IPS-11a (cell line): Measurements from ENCODE around the gene MCRIP1.

Source experiments
- H3K4me3 ChIP-seq: one replicate; pipeline ENCODE4 v1.5.1; 2013; ENCODE audit warnings: low read depth, low read length, control low read depth

The MCRIP1 gene, protein sequence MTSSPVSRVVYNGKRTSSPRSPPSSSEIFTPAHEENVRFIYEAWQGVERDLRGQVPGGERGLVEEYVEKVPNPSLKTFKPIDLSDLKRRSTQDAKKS

GRCh38 chr17:81833160-81833920 is at the start of gene MCRIP1:
Gene MCRIP1 (minus strand): TSS chr17:81833291. CDS start chr17:81824506, 8,785 bp downstream.
- H3K4me3 ChIP-seq = peak within 1 kb of the TSS; percentile 72

DNA sequence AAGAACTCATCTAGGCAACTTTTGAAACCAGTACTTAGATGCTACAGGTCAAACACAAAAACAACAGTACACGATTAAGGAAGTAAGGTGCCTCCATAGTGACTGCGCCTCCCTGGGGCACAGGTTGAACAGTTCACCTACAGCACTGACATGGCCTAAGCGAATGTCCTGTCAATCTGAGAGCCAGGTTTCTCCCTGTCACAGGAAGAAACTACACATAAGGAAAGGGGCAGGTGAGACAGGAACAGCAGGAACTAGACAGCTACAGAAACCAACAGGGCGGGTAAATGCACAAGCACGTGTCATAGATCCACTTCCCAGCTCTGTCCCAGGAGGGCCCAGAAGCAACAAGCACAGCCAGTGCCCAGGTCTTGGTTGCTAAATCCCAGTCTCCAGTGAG is 46.0 kb upstream of the MCRIP1 start:
- H3K4me3 ChIP-seq = no peak overlapping the region

DNA sequence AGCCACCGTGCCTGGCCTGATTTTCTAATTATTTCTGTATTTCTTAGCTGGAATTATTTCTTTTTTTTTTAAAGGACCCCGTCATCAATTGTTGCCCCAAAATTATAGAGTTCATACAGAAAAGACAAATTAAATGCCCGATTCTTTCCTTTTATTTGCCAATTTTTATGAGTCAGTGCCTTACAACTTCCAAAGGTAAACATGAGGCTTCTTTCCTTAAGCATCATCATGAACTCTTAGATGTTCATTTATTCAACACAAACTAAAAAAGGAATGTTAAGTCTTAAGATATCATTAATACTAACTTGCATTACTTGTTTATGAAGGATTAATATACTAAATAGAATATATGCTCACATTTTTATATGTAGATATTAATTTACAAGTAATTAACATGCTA is 45.2 kb upstream of the MCRIP1 start:
- H3K4me3 ChIP-seq = no peak overlapping the region

DNA sequence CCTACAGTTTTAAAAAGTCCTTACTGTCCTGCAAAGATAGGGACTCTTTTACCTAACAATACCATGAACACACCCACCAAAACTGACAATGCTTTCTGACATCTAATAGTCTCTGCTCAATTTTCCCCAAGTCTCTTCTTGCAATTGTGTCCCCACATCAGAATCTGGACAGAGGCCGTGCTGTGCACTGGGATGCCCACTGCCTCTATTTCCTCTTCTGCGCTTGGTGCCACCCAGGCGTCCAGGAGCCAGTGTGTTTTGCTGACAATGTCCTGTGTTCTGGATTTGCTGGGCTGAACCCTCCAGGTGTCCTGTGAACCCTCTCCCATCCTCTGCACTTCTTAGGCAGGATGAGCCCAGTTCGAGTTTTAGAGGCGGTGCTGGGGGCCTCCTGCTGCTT is 44.5 kb upstream of the MCRIP1 start:
- H3K4me3 ChIP-seq = no peak overlapping the region

GRCh38 chr17:81871387-81872230 is 38.5 kb upstream of the MCRIP1 start:
- H3K4me3 ChIP-seq = peak overlapping the region; percentile 81

- peak within 1 kb of the TSS; percentile 81 for H3K4me3 ChIP-seq
Measured at GRCh38 chr17:81870981-81871386, 37.9 kb upstream of the MCRIP1 start, which contains the start of gene ARHGDIA. Gene ARHGDIA (minus strand): TSS chr17:81871337. CDS start chr17:81869930, 1,407 bp downstream.

- H3K4me3 ChIP-seq = peak overlapping the region; percentile 72
Measured at GRCh38 chr17:81870131-81870980, 37.3 kb upstream of the MCRIP1 start.

GRCh38 chr17:81869221-81870130 is 36.4 kb upstream of the MCRIP1 start:
- H3K4me3 ChIP-seq = peak overlapping the region; percentile 72

GRCh38 chr17:81868674-81869220 is 35.7 kb upstream of the MCRIP1 start:
- H3K4me3 ChIP-seq = no peak overlapping the region

GRCh38 chr17:81867991-81868673 is 35.0 kb upstream of the MCRIP1 start:
- no peak overlapping the region for H3K4me3 ChIP-seq

DNA sequence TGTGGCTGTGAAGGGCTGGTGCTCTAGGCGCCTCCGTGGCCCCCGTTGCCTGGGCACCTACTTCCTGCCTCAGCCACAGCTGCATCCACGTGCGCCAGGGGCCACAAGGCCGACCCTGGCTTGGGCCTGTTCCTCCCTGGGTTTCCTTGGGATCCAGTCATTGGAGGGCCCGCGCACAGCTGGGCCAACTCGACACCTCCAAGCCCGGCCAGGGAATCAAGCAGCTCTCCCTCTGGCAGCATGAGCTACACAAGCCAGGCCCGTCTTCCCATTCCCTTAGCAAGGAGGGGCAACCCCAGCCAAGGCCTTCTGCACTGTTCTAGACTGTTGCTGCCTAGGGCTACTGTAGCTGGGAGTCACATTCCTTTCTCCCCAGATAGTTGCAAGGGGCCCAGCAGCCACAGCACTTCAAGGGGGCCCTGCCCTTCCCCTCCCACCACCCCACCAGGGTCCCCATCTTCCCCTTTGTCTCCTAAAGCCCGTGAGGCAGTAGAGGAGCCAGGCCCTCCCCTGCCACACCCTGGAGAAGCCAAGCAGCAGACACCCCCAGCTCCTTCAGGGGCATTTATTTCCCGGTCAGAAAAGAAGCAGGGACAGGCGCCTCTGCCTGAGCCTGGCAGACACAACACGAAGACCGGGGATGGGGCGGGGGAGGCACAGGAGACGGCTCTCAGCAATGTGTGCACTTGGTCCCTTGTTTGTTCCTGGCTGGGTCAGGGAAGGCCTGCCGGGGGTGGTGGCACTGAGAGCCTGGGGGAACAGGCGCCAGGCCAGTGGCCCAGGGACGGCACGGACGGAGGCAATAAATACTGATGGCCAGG is 34.3 kb upstream of the MCRIP1 start:
- no peak overlapping the region for H3K4me3 ChIP-seq

DNA sequence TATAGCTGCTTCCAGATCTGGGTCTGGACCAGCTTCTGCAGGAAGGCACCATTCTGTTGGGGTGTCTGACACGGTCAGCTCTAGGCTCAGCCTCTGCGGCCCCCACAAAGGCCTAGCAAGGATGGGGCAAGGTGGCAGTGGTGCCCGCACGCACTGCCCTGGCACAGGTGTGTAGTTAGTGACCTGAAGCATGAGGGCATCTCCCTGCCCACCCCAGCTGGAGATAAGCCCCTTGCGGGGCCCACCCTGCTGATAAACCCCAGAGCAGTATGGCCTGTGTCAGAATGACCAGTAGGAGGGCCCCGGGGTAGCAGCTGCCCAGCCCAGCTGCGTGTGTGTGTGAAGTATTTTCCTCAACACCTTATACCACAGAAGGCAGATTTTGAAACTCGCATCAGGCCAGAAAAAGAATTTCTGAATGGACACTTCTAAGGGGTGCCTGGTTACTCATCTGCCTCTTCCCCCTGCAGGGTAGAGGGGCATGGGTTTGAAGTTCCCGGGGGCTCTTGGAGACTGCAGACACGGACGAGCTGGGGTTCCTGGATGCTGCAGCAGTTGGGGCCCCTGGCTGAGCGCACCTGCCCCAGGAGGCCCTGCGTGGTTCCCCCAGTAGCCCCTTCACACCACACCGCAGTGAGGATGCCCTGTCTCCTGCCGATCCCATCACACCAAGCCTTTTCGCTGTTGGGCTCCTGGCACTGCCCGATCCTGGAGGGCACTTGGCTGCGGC is 33.5 kb upstream of the MCRIP1 start:
- no peak overlapping the region for H3K4me3 ChIP-seq

DNA sequence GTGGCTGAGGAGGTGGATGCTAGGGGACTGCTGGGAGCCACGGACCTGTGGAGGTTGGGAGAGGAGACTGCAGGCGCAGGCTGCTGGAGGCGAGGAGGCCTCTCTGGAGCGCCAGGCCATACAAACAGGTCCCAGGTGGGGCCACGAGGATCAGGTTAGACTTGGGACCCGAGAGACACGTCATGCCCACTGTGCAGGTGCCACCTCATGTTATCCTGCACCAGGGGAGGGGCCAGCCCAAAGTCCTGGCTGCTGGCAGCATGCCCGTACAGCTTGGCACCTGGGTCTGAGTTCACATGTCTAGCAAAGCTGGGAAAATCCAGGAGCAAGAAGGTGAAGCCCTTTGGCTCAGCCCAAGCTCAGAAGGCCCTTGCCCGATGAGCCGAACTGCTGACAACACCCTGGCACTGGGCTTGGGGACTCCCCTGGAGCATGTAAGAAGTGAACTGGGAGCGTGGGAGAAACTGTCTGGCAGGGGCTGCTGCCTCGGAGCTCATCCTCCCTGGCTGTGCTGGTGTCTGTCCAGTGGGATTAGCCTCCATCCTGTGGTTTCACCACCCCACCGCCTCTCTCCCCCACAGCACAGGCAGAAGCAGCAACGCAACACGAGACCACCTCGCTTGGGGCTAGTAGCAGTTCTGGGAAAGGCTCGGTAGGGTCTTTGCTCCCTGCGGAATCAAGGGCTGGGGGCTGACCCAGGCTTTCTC is 32.8 kb upstream of the MCRIP1 start:
- no peak overlapping the region for H3K4me3 ChIP-seq

- no peak overlapping the region for H3K4me3 ChIP-seq
Measured at GRCh38 chr17:81865358-81865732, 32.3 kb upstream of the MCRIP1 start.

- H3K4me3 ChIP-seq = no peak overlapping the region
Measured at GRCh38 chr17:81863833-81864768, 31.0 kb upstream of the MCRIP1 start.
